Measurements from ENCODE around the gene RAD51B.

GRCh38 chr14:68586896-68587751, 767.5 kb downstream of the RAD51B start:
- TF ChIP-seq CTCF (IDR thresholded peaks at IDR 0.05) (no peak), POLR2AphosphoS5 (IDR thresholded peaks at IDR 0.05; ENCODE audit: low read depth, low read length) (no peak), SIN3A (IDR thresholded peaks at IDR 0.05; ENCODE audit: borderline replicate concordance, insufficient read depth, low read depth, low read length) (no peak)
